Activated CD4-positive, alpha-beta T cell treated with anti-CD3 and anti-CD28 coated beads, Interleukin-2, Interleukin-6, amounts not matched to agents 100 ng/mL and 50 ng/mL, durations not matched to agents 16 hours and 8 hours (primary cell): ENCODE data around the gene STARD3.

ENCODE experiments used
- DNase-seq: peaks from one replicate; pipeline ENCODE4 v3.0.0-alpha.2; 2020

The STARD3 gene

DNA sequence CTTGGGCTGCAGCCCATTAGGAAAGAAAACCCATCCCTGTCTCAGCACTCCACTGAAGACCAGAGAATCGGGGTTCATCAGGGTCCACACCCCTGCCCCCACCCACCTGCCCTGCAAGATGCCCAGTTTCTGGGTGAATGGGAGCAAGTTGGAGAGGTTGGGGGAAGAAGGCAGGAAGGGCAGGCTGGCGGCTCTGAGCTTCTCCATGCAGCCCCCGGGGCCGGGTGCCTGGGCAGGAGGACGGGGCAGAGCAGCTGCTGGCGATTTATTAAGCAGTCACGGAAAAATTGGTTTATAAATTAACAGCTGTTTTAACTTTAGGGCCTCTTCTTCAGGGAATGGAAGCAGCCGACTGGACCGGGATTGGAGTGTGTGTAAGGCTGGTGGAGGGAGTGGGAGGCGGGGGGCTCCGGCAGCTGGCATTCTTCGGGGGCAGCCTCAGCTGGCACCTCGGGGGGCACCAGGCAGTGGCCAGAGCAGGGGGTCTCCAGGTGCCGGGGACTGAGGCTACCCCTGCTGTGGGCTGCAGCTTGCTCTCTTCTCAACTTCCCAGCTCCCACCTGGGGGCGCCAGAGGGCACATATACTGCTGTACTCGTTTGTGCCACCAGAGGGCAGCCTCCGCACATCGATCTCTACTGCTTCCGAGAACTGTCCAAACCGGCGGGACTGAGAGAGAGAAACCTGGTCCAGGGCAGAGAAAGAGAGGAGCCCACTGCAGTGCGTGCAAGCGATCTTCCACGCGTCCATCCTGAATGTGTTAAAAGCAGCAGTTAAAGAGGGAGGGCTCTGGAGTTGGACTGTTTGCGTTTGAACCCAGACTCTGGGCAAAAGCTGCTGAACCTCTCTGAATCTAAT is 15.2 kb upstream of the STARD3 start:
- DNase-seq, result peak; percentile 93

DNA sequence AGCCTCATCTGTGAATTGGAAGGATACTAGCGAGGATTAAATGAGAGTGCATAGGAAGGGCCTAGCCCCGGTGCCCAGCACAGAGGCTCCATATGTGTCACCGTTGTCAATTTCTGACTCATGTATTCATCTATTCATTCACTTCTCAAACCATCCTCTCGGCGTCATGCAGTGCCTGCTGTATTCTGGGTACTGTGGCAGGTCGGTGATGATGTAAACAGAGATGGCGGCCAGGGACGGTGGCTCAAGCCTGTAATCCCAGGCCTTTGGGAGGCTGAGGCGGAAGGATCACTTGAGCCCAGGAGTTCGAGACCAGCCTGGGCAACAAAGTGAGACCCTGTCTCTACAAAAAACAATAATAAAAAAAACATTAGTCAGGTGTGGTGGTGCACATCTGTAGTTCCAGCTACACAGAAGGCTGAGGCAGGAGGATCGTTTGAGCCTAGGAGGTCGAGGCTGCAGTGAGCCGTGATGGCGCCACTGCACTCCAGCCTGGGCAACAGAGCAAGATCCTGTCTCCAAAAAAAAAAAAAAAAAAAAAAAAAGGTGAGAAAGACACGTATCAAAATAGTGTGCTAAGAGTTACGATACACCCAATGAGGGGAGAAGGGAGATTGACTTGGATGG is 14.5 kb upstream of the STARD3 start:
- DNase-seq, result peak; percentile 88

GRCh38 chr17:39623356-39623950 is 13.5 kb upstream of the STARD3 start:
- DNase-seq, result peak; percentile 93

DNA sequence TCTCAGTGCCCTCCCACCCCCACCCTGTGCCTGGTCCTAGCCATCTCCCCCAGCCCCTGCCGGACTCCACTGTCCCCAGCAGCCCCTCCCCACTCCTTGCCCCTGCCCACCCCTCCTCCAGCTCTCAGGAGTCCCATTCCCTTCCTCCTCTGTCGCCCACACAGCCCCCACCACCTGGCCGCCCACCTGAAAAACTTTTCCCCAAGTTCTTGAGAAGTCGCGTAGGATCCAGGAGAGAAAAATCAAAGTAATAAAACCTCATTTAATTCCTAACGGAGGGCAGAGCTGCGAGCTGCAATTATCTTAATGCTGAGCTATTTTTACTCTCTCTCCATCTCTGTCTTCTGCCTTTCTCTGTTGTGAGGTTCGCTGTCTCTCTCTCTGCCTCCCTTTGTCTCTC is 12.6 kb upstream of the STARD3 start:
- DNase-seq, result no peak

GRCh38 chr17:39625198-39625785 is 11.7 kb upstream of the STARD3 start:
- no peak for DNase-seq

- no peak for DNase-seq
Observed at GRCh38 chr17:39626171-39627046, 10.5 kb upstream of the STARD3 start, which contains the start of gene PPP1R1B. Gene PPP1R1B, plus strand, starts transcription at chr17:39626952. Its CDS starts 441 bp downstream, at chr17:39627393.

DNA sequence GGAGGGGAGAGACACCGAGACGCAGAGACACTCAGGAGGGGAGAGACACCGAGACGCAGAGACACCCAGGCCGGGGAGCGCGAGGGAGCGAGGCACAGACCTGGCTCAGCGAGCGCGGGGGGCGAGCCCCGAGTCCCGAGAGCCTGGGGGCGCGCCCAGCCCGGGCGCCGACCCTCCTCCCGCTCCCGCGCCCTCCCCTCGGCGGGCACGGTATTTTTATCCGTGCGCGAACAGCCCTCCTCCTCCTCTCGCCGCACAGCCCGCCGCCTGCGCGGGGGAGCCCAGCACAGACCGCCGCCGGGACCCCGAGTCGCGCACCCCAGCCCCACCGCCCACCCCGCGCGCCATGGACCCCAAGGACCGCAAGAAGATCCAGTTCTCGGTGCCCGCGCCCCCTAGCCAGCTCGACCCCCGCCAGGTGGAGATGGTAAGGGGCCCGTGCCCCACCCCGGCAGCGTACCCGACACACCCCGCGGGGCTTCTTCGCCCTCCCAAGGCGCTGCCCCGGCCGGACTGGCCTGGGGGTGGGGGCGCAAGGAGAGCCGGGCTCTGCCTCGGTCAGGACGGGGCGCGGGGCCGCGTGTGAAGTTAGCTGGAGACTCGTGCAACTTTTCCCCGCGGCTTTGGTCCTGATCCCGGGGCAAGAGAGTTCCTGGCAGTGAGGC is 9.8 kb upstream of the STARD3 start:
- no peak for DNase-seq

DNA sequence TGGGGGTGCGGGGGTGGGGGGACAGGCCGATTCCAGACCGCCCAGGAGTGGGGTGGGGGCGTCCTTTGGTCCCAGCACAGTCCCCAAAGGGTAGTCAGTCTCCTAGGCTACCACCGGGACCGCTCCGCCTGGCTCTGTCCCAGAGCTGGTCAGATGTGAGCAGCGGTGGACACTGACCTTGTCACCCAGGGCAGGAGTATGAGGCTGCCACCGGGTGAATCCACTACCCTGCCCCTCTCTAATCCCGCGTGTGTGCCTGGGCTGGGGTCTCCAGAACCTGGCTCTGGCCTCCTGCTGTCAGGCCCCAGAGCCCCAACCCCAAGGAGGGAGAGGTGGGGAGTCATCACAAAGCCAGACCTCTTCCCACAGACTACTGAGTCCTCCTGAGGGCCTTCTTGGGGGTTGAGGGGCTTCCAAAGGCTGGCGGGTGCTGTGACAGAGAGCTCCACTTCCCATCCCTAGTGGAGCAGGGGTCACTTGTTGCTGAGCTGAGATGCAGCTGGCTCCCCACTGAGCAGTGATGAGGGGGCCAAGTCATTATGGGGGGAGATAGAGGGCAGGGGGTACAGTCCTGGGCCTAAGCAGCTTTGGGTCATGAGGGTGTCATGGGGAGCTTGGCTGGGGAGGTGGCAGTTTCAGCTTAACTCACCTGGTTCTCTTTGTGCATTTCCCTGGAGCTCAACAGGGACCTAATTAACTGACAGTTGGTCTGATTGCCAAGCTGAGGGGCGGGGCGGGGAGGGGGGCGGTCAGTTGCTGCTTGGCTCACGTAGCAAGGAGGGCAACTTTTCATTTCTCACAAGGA is 9.0 kb upstream of the STARD3 start:
- DNase-seq, result no peak

DNA sequence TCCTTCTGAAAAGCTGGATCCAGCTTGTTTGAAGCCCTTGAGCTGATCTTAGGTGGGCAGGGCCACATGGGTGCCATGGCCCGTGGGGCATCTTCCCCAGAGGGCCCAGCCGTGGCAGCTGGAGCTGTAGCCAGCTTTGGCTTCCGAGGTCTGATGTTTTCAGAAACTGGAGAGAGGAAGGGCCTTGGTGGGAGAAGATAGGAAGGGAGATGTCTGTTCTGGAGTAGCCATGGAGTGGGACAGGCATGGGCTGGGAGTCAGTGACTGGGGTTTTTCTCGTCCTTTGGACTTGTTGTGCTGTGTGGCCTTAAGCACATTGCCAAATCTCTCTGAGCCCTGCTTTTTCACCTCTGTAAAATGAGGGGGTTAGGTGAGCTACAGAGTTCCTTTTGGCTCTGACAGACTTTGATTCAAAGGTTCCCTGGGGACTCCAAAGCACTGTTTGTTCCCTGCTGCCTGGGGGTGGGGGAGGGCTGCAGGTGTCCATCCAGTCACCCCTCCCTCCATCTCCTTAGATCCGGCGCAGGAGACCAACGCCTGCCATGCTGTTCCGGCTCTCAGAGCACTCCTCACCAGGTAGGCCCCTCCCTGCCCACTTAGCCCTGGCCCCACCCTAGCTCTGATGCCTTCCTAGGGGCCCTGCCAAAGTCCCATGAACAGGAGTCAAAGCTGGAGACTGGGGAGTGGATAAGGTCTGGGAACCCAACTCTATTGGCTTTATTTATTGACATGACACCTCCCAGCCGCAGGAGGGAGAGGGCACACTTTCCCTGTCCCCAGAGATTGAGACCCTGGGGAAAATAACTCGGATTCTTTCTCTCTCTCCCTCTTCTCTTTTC is 8.1 kb upstream of the STARD3 start:
- no peak for DNase-seq

DNA sequence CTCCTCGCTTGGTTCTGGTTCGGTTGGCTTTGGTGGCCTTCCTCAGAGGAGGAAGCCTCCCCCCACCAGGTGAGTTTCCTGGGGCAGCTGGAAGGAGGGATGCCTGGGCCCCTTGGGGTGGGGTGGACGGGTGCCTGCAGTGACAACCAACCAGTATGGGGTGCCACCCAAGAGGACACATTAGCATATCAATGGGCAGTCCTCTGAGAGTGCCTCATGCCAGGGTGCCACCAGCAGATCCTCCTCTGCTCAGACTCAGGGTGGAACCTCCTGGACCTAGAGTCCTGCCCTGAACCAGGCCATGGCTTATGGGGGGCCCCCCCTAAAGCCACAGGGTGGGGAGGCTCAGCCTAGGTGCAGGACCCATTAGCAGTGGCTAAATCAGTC is 7.5 kb upstream of the STARD3 start:
- no peak for DNase-seq

DNA sequence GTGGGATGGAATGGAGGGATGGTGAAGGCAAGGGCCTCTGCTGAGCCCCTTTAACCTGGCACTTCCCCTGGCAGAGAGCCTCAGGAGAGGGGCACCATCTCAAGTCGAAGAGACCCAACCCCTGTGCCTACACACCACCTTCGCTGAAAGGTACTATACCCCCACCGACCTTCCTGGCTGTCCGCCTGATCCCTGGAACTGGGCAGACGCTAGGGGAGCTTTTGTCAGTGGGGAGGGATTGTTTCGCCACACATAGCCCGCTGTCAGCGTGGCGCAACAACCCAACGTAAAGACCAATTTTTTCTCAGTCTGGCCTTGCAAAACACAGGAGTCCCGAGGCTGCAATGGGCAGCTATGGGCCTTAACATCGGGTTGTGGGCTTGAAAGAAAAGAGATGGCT is 7.0 kb upstream of the STARD3 start:
- DNase-seq, result no peak

DNA sequence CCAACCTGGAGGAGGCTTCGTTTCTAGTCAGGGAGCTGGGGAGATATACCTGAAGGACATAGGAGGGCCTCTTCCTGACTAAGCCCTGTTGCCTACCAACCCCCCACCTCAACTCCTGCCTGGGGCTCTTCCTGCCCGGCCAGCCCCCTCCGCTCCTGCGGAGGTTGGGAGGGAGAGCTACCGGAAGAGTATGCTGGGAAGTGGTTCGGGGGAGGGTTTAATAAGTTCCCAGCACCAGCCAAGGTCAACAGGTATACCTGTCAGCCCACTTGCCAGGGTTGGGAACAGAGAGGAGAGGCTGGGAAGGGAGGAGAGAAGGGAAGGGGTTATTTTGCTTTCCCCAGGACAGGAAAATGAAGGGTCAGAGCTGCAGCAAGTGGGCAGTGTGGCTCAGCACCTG is 5.5 kb upstream of the STARD3 start:
- no peak for DNase-seq

DNA sequence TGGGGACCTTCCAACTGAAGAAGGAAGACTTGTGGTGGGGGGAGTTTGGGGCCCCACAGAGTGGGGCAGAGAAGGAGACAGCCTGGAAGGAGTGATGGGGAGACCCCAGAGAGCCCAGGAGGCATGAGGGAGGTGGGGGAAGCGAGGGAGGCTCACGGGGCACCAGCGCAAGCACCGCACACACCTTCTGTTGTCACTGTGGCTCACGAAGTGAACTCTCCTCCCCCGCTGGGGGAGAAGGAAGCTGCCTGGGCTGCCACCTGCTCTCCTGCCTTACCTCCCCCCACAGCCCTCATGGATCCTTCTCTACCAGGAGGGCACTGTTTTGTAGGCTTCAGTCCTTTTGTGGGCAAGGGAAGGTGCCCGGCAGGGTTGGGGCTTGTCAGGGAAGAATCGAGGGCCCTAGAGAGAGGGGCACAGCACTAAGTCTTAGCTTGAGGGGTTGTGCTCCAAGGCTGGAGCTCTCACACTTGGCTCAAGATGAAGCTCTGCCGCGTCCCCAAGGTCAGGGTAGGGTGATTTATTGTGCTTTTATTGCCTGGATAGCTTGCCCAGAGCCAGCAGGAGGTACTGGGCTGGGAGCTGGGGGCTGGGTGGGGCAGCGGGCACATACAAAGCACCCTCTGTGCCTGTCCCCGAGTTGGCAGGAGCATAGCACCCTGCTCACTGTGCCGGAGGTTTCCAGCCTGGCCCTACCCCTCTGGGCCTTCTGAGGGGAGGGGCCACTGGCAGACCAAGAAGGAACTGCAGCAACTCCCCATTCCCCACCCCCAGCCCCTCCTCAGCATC is 4.6 kb upstream of the STARD3 start:
- no peak for DNase-seq

DNA sequence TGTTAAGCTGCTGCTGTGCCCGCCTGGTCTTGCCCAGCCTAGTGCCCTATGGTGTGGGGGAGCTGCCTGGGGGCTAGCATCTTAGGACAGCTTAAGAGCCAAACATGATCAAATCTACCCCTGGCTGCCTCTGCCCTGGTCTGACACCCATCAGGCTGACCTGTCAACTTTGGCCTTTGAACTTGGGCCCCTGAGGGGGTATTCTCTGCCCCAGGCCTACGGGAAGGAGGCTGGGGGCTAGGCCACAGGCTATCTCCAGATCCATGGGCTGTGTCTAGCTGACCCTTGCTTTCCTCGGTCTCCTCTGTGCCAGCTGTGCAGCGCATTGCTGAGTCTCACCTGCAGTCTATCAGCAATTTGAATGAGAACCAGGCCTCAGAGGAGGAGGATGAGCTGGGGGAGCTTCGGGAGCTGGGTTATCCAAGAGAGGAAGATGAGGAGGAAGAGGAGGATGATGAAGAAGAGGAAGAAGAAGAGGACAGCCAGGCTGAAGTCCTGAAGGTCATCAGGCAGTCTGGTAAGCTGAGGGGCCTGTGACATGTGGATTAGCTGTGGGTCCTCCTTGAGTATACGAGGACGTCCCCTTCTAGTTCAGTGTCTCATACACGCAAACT is 3.3 kb upstream of the STARD3 start:
- no peak for DNase-seq

DNA sequence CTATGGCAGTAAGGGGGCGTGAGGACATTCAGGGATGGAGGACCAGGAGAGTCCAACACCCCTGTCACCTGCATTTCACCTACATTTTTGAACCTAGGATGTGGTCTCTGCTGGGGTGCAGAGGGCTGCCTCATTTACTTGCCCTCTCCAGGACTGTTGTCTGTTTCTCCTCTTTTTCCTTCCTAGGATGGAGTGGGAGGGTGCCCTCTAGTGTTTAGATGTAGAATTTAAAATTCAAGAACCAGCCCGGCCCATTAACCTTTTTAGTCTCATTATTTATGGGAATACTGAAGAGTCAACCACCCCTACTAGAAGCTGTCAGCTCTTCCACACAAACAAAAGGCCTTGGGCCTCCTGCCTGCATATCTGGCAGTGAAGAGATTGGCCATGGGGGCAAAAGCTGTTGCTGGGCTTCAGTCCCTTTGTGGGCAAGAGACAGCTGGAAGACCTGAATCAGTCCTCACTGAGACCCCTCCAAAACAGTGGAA is 2.5 kb upstream of the STARD3 start:
- peak; percentile 55 for DNase-seq

DNA sequence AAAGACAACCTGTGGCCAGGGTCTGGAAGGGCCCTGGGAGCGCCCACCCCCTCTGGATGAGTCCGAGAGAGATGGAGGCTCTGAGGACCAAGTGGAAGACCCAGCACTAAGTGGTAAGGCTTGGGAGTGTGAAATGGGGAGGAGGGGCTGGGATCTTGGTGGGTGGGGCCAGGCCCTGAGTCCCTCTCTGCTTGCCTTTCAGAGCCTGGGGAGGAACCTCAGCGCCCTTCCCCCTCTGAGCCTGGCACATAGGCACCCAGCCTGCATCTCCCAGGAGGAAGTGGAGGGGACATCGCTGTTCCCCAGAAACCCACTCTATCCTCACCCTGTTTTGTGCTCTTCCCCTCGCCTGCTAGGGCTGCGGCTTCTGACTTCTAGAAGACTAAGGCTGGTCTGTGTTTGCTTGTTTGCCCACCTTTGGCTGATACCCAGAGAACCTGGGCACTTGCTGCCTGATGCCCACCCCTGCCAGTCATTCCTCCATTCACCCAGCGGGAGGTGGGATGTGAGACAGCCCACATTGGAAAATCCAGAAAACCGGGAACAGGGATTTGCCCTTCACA is 1.2 kb upstream of the STARD3 start:
- DNase-seq, result no peak

DNA sequence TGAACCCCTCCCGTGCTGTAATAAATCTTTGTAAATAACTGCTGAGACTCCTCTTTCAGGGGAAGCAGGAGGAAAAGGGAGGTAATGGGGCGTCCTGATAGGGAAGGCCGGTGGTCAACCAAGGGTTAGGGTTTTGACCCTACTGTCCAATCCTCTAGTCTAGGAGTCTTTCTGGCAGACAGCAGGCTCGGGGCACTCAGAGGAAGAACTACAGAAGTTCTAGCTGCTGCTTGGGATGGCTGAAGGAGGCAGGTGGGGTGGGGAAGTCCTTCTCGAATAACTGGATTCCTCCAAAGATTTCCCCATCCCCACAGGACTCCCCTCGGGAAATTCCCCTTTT is 387 bp upstream of the STARD3 start:
- no peak for DNase-seq

DNA sequence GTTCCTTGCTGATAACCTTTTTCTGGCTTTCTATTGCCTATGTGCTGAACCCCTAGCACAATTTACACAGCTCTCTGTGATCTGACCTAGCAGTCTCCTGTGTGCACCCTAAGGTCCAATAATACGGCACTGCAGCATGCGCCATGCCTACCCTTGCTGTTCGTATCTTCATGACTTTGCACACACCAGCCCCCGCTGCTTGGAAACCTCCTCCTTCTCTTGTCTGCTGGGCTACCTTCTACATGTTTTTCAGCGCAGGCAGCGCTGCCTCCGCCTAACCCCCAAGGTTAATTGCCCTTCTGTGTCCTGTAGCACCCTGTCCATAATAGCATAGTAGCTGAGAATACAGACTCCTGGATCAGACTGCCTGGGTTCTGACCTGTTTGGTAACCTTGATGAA is 1.4 kb downstream of the STARD3 start:
- no peak for DNase-seq

DNA sequence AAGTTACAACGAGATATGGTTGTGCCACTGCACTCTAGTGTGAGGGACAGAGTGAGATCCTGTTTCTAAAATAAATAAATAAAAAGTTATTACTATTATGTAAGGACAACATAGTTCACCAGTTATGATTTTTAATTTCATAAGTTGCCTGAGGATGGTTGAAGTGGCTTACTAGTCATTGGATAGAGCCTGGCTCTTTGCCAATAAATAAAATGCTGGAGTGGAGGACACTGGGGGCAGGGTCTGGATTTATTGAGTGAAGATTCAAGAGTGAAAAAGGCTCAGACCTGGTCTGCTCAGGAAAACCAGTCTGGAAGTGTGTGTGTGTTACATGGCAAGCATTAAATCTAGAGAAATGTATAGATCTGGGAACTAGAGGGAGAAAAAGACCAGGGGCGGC is 2.1 kb downstream of the STARD3 start:
- no peak for DNase-seq
